ENCODE data around the gene CDH26. TPM values are rescaled to one million over a fixed set of nuclear protein-coding genes. Genes with fewer than 3 reads are reported as not detected.

Gene CDH26
- total RNA-seq, 2 experiments from 2014 or later = 0.75 to 1.1 TPM

DNA sequence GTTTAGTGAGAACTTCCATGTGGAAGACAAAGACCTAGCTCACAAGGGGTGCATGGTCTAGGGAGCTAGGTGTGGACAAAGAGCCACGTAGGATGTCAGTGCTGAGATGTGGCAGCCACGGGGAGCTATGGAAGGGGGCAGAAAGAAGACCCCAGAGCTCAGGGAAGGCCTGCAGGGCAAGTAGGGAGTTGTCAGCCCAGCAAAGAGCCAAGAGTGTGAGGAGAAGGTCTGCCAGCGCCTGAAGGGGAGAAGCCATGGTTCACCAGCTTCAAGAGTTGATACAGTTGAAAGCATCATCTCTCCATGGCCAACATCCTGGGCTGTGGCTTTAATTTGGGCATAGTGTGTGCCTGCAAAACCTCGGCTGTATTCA is 95.6 kb downstream of the CDH26 start:
- Mint-ChIP-seq H3K27me3 (no peaks in the 10 kb centered on the region), H3K9me3 (no peaks in the 10 kb centered on the region), H3K27ac (no peak overlapping the region), H3K36me3 (ENCODE audit: low read depth) (no peaks in the 10 kb centered on the region), H3K4me1 (ENCODE audit: low read depth) (peaks cover 49% of the 10 kb centered on the region), H3K4me3 (peak overlapping the region; percentile 51)
- H3K36me3 ChIP-seq (ENCODE audit: insufficient read depth, low read length) = no peaks in the 10 kb centered on the region
- intact Hi-C loops (cut with DNase I, micrococcal nuclease) = loop anchor here in 1 of 2 experiments (10.0 kb wide), 1 partner anchor 1211 kb away; no protein-coding TSS in a partner anchor
- ChIA-PET CTCF (no interaction called here), POLR2A (no interaction called here)
- H3K9me3 ChIP-seq (ENCODE audit: control insufficient read depth in 1 of 2, insufficient read depth in 1 of 2, low read length in 2 of 2) = no peaks in the 10 kb centered on the region
- peaks cover 43% of the 10 kb centered on the region for H3K4me1 ChIP-seq (ENCODE audit: insufficient read depth, low read length)
- TF ChIP-seq, protein P1, sequence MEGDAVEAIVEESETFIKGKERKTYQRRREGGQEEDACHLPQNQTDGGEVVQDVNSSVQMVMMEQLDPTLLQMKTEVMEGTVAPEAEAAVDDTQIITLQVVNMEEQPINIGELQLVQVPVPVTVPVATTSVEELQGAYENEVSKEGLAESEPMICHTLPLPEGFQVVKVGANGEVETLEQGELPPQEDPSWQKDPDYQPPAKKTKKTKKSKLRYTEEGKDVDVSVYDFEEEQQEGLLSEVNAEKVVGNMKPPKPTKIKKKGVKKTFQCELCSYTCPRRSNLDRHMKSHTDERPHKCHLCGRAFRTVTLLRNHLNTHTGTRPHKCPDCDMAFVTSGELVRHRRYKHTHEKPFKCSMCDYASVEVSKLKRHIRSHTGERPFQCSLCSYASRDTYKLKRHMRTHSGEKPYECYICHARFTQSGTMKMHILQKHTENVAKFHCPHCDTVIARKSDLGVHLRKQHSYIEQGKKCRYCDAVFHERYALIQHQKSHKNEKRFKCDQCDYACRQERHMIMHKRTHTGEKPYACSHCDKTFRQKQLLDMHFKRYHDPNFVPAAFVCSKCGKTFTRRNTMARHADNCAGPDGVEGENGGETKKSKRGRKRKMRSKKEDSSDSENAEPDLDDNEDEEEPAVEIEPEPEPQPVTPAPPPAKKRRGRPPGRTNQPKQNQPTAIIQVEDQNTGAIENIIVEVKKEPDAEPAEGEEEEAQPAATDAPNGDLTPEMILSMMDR (IDR thresholded peaks at IDR 0.05) = no peak
- DNase-seq = no peak
- no peak overlapping the region for H3K4me3 ChIP-seq (ENCODE audit: low read length)
- no peak for ATAC-seq (ENCODE audit: poor library complexity)
- H3K27me3 ChIP-seq (ENCODE audit: control insufficient read depth in 1 of 2, insufficient read depth in 2 of 2, low read length in 2 of 2) = no peaks in the 10 kb centered on the region
- H3K27ac ChIP-seq (ENCODE audit: low read depth in 1 of 2, low read length in 2 of 2) = no peak overlapping the region

DNA sequence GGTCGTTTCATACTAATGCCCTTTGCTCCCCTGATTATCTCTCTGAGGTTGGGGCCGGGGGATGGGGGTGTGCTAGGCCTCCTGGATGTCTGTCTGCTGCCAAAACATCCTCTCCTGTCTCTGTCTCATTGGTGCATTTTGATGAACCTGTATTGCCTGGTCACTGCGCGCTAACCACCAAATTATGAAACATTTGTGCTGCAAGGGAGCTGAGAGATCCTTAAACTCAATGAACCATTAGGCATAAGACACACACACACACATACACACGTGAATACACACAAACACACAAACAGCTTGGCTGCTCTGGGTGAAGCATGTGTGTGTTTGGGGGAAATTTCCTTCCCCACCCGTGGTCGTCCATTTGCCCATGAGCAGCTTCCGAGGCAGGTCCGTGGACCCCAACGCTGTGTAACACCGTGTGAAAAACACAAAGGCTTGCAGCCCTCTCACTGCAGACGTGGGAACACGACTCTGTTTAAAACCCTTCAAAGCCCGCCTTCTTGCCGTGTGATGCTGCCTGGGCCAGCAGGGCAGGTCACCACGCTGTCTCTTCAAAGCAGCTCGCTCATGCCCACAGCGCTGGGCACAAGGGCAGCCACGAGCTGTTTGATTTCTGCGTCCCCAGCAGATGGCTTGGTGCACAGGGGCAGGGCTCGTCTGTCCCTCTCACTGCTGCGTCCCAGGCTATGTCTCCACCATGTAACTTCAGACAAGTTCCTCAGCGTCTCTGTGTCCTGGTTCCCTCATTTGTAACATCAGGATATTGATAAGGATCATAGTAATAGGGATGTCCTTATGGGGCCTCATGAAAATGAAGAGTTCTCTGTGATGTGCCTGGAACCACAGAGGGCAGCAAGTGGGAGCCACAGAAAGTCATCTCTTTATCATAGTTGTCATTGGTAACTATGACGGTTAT is 96.8 kb downstream of the CDH26 start:
- H3K4me3 Mint-ChIP-seq = peak overlapping the region; percentile 86
- CTCF ChIA-PET = no interaction called here
- H3K4me1 ChIP-seq (ENCODE audit: insufficient read depth, low read length) = peaks cover 47% of the 10 kb centered on the region
- no peaks in the 10 kb centered on the region for H3K36me3 Mint-ChIP-seq (ENCODE audit: low read depth)
- H3K27me3 Mint-ChIP-seq = no peaks in the 10 kb centered on the region
- H3K4me1 Mint-ChIP-seq (ENCODE audit: low read depth) = peaks cover 54% of the 10 kb centered on the region
- DNase-seq = peak in 2 of 14 experiments; percentile 18 to 33
- H3K9me3 Mint-ChIP-seq = no peaks in the 10 kb centered on the region
- H3K27ac ChIP-seq (ENCODE audit: low read depth in 1 of 2, low read length in 2 of 2) = peak overlapping the region; percentile 16 to 57
- H3K27ac Mint-ChIP-seq = peak overlapping the region; percentile 89
- no peaks in the 10 kb centered on the region for H3K36me3 ChIP-seq (ENCODE audit: insufficient read depth, low read length)
- H3K27me3 ChIP-seq (ENCODE audit: control insufficient read depth in 1 of 2, insufficient read depth in 2 of 2, low read length in 2 of 2) = no peaks in the 10 kb centered on the region
- TF ChIP-seq, protein P1 (IDR thresholded peaks at IDR 0.05) = no peak
- intact Hi-C loops (cut with DNase I, micrococcal nuclease) = loop anchor here (5.0 to 10.0 kb wide), 4 partner anchors 103 to 1922 kb away; no protein-coding TSS in a partner anchor
- H3K4me3 ChIP-seq (ENCODE audit: low read length) = peak overlapping the region; percentile 55
- POLR2A ChIA-PET = no interaction called here
- no peaks in the 10 kb centered on the region for H3K9me3 ChIP-seq (ENCODE audit: control insufficient read depth in 1 of 2, insufficient read depth in 1 of 2, low read length in 2 of 2)
- no peak for ATAC-seq (ENCODE audit: poor library complexity)

DNA sequence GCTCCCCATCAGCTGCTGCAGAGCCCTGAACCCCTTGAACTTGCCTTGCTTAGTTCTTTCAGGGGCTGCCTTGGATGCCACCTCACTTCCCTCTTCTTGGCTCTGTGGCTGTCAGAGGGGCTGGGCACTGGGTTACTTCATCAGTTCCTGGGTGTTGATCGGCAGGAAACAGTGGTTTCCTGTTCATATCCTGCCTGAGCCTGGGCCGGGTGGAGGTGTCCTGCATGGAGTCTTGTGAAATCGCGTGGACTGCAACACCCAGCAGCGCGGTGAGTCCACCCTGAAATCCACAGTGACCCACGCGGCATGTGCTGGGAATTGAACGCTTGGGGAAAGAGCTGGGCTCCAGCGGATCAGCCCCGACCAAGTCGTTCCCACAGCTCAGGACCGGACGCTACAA is 97.5 kb downstream of the CDH26 start:
- intact Hi-C loops (cut with DNase I, micrococcal nuclease) = loop anchor here (2.0 to 10.0 kb wide), 7 partner anchors 103 to 1922 kb away; no protein-coding TSS in a partner anchor
- peak; percentile 62 for ATAC-seq (ENCODE audit: poor library complexity)
- H3K4me3 ChIP-seq (ENCODE audit: low read length) = peak overlapping the region; percentile 55
- Mint-ChIP-seq H3K27me3 (no peaks in the 10 kb centered on the region), H3K9me3 (no peaks in the 10 kb centered on the region), H3K27ac (peak overlapping the region; percentile 89), H3K36me3 (ENCODE audit: low read depth) (no peaks in the 10 kb centered on the region), H3K4me3 (peak overlapping the region; percentile 86), H3K4me1 (ENCODE audit: low read depth) (peaks cover 54% of the 10 kb centered on the region)
- H3K4me1 ChIP-seq (ENCODE audit: insufficient read depth, low read length) = peaks cover 50% of the 10 kb centered on the region
- peak overlapping the region; percentile 16 to 57 for H3K27ac ChIP-seq (ENCODE audit: low read depth in 1 of 2, low read length in 2 of 2)
- H3K36me3 ChIP-seq (ENCODE audit: insufficient read depth, low read length) = no peaks in the 10 kb centered on the region
- POLR2A ChIA-PET = interaction anchor here (3.8 kb wide), 1 partner anchor 115 kb away, joined by 32 read pairs; the partner anchor contains the start of genes FAM217B and PPP1R3D
- CTCF ChIA-PET = interaction anchor here (3.2 kb wide), 1 partner anchor 208 kb away, joined by 20 read pairs; no protein-coding TSS in a partner anchor
- no peaks in the 10 kb centered on the region for H3K9me3 ChIP-seq (ENCODE audit: control insufficient read depth in 1 of 2, insufficient read depth in 1 of 2, low read length in 2 of 2)
- H3K27me3 ChIP-seq (ENCODE audit: control insufficient read depth in 1 of 2, insufficient read depth in 2 of 2, low read length in 2 of 2) = no peaks in the 10 kb centered on the region
- TF ChIP-seq, protein P1 (IDR thresholded peaks at IDR 0.05) = no peak
- DNase-seq = peak in 12 of 14 experiments; percentile 8 to 83 (median 28)
